HUES6 (cell line): ENCODE measurements around the gene SHD.
A peak's percentile ranks its signal among the peaks of the same experiment; 100 is the strongest.

Experiments
- H3K27ac ChIP-seq: 2 replicates; pipeline ENCODE4 v1.7.0; 2013; ENCODE audit warnings: low read depth, mild to moderate bottlenecking, low read length, inconsistent platforms
- H3K27me3 ChIP-seq: 2 replicates; pipeline ENCODE4 v1.6.1; 2013; ENCODE audit warnings: low read length; ENCODE audit not compliant: control insufficient read depth, insufficient read depth
- H3K36me3 ChIP-seq: 2 replicates; pipeline ENCODE4 v1.6.1; 2013; ENCODE audit warnings: low read length; ENCODE audit not compliant: control insufficient read depth, insufficient read depth
- H3K4me1 ChIP-seq: 2 replicates; pipeline ENCODE4 v1.6.1; 2013; ENCODE audit warnings: low read length; ENCODE audit not compliant: control insufficient read depth, insufficient read depth
- H3K4me3 ChIP-seq: 2 replicates; pipeline ENCODE4 v1.5.1; 2013; ENCODE audit warnings: low read depth, low read length
- H3K9ac ChIP-seq: one replicate; pipeline ENCODE4 v1.6.1; 2013; ENCODE audit warnings: mild to moderate bottlenecking, low read length
- H3K9me3 ChIP-seq: 2 replicates; pipeline ENCODE4 v1.6.1; 2013; ENCODE audit warnings: low read depth, low read length; ENCODE audit not compliant: control insufficient read depth, insufficient read depth

Gene SHD

DNA sequence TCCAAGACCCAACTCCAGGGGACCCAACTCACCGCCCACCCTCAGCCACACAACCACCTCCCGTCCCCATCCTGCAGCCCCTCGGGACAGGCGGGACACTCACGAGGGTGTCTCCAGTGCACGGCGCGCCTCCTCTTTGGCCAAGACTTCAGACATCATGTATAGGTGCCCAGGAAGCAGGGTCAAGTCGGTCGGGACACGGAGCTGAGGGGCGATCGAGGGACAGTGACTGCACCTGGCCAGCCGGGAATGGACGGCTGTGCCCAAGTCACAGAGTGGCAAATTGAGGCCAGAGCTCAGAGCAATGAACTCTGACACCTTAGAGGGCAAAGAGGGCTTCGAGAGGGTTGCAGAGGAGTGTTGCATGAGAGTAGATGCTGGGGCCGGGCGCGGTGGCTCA is 50.8 kb downstream of the SHD start:
- Histone ChIP-seq H3K4me3 (no peak overlapping the region), H3K27ac (no peak overlapping the region), H3K27me3 (no peaks in the 10 kb centered on the region), H3K36me3 (peaks cover 6% of the 10 kb centered on the region), H3K9ac (no peak overlapping the region), H3K4me1 (0 out of 2 replicates have a peak, but pooled peaks cover 3% of the 10 kb centered on the region), H3K9me3 (no peaks in the 10 kb centered on the region)

DNA sequence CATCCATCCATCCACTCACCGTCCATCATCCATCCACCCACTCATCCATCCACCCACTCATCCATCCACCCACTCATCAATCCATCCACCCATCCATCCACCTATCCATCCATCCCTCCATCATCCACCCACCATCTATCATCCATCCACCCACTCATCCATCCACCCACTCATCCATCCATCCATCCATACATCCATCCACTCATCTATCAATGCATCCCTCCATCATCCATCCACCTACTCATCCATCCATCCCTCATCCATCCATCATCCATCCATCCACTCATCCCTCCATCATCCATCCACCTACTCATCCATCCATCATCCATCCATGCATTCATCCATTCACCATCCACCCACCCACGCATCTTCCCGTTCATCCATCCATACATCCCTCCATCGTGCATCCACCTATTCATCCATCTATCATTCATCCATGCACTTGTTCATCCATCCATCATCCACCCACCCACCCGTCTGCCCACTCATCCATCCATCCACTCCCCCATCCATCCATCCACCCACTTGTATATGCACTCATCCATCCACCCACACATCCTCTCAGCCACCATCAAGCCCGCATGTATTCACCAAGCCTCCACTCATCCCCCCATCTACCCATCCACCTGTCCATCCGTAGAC is 56.0 kb downstream of the SHD start:
- Histone ChIP-seq H3K9me3 (no peaks in the 10 kb centered on the region), H3K4me1 (peaks cover 9% of the 10 kb centered on the region), H3K27ac (no peak overlapping the region), H3K36me3 (peaks cover 13% of the 10 kb centered on the region), H3K4me3 (no peak overlapping the region), H3K27me3 (no peaks in the 10 kb centered on the region), H3K9ac (no peak overlapping the region)

DNA sequence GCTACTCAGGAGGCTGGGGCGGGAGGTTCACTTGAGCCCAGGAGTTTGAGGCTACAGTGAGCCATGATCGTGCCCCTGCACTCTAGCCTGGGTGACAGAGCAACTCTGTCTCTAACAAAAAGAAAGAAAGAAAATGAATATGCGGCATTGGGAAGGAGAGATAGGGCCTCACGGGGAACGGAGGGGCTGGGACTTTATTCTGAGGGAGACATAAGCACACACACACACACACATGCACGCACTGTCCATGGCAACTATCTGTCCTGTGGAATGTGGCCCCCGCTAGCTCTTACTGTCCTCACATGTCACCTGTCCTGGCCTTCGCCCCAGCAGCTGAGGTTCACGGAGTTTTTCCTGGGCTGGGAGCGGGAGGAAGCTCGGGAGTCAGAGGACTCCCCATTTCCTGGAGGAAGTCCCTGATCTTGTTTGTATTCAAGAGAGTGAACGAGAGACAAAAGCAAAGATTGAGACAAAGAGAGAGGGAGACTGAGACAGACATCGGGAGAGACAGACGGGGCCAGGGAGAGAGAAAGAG is 58.9 kb downstream of the SHD start:
- peak overlapping the region; percentile 51 for H3K4me3 ChIP-seq
- H3K27me3 ChIP-seq = no peaks in the 10 kb centered on the region
- H3K9ac ChIP-seq = peak overlapping the region; percentile 6
- H3K36me3 ChIP-seq = peaks cover 13% of the 10 kb centered on the region
- no peak overlapping the region for H3K27ac ChIP-seq
- H3K4me1 ChIP-seq = peaks cover 9% of the 10 kb centered on the region
- H3K9me3 ChIP-seq = no peaks in the 10 kb centered on the region

DNA sequence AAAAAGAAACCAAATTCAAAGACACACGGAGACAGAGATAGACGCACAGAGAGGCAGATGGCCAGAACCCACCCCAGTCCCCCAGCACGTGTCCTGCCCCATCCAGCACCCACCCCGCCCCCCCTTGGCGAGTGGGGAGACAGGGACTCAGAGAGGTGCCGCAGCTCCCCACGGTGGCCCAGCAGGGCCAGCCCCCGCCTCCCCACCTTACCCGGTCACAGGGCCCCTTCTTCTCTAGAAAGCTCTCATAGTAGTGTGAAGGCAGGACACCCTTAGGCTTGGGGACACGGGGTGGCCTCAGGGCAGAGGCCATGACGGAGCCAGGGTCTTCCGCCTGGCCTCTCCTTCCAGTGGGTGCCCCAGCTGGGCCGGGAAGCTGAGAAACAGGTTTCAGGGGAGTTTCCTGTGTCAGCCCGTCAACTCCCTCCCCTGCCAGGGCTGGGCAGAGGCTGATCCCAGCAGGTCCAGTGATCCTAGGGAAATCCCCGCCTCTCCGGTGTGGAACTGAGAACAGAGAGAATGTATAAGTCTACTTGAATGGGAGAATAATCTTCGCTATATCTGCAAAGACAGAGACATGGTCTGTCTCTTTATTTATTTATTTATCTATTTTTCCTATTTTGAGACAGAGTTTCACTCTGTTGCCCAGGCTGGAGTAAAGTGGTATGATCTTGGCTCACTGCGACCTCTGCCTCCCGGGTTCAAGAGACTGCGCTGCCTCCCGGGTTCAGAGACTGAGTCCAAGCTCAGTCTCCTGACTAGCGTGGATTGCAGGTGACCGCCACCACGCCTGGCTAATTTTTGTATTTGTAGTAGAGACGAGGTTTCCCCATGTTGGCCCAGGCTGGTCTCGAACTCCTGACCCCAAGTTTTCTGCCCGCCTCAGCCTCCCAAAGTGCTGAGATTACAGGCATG is 59.6 kb downstream of the SHD start, which contains the start of gene STAP2:
Gene STAP2, minus strand, starts transcription at position 387 of the 915 bp plus-strand sequence. Its CDS starts 74 bp downstream, at position 313.
- Histone ChIP-seq H3K4me3 (peak within 1 kb of the TSS; percentile 51), H3K27me3 (no peaks in the 10 kb centered on the region), H3K4me1 (peaks cover 9% of the 10 kb centered on the region), H3K27ac (no peak within 1 kb of the TSS), H3K9me3 (no peaks in the 10 kb centered on the region), H3K9ac (peak within 1 kb of the TSS; percentile 6), H3K36me3 (peaks cover 13% of the 10 kb centered on the region)
